B cell (primary cell): ENCODE measurements around the gene E2F6. TPM values are rescaled to one million over a fixed set of nuclear protein-coding genes. Genes with fewer than 3 reads are reported as not detected.

Experiments
- ATAC-seq: fragments of 200-7000 bp; cut with Tn5 transposase; one replicate; pipeline ENCODE4 v1.10.0; 2021; ENCODE audit warnings: low read depth, mild to moderate bottlenecking, moderate number of reproducible peaks, moderate library complexity
- CTCF ChIA-PET: fragments of 350-600 bp; sonication (Branson Sonifier 250); formaldehyde crosslinking; loops from one replicate; lab custom pipeline; 2021; ENCODE audit warnings: antibody characterized with exemption, inconsistent platforms; lab: Charles Lee
- POLR2A ChIA-PET: fragments of 350-600 bp; sonication (Branson Sonifier 250); formaldehyde crosslinking; loops from one replicate; lab custom pipeline; 2021; ENCODE audit warnings: antibody characterized with exemption; lab: Charles Lee
- DNase-seq: peaks from one replicate; pipeline ENCODE4 v3.0.0; 2013
- H2AFZ ChIP-seq: 2 replicates; pipeline ENCODE4 v1.6.1; 2012; ENCODE audit warnings: mild to moderate bottlenecking, low read depth, low read length; ENCODE audit not compliant: insufficient read depth, poor library complexity, severe bottlenecking
- H3K27ac ChIP-seq, 2 donors: 1 replicate in 1 of 2; 2 replicates in 1 of 2; pipeline ENCODE4 v1.5.1; 2012 to 2013; ENCODE audit warnings: low read length in 2 of 2, mild to moderate bottlenecking in 2 of 2, moderate library complexity in 1 of 2
- H3K27me3 ChIP-seq, 4 experiments: fragments of 200-600 bp in 1 of 4; sonication (generic) in 1 of 4; replicated peaks in 1 of 4; 1 replicate in 2 of 4; 2 replicates in 2 of 4; pipeline versions ENCODE4 v1.6.1 to v1.7.0; 2013 to 2016; ENCODE audit warnings: low read length in 3 of 4, mild to moderate bottlenecking in 2 of 4, mixed read lengths in 1 of 4, moderate library complexity in 1 of 4; ENCODE audit not compliant: insufficient read depth in 4 of 4, control insufficient read depth in 3 of 4; ENCODE audit errors: control extremely low read depth in 1 of 4
- H3K36me3 ChIP-seq, 2 experiments: replicated peaks in 1 of 2; 1 replicate in 1 of 2; 2 replicates in 1 of 2; pipeline versions ENCODE4 v1.6.1 to v1.7.1; 2013; ENCODE audit warnings: low read length in 1 of 2; ENCODE audit not compliant: insufficient read depth in 2 of 2, control insufficient read depth in 1 of 2; ENCODE audit errors: control extremely low read depth in 1 of 2, extremely low read depth in 1 of 2
- H3K4me1 ChIP-seq, 2 donors: fragments of 200-600 bp in 1 of 2; sonication (generic) in 1 of 2; 1 replicate in 1 of 2; 2 replicates in 1 of 2; pipeline versions ENCODE4 v1.5.1 to v1.6.1; 2013 to 2017; ENCODE audit warnings: low read length in 2 of 2; ENCODE audit not compliant: control insufficient read depth in 2 of 2, insufficient read depth in 2 of 2
- H3K4me2 ChIP-seq: replicated peaks from 2 replicates; pipeline ENCODE3; 2012; ENCODE audit warnings: mild to moderate bottlenecking, low read depth, low read length; ENCODE audit not compliant: poor library complexity, severe bottlenecking
- H3K4me3 ChIP-seq, 5 experiments: fragments of 200-600 bp in 1 of 5; sonication (generic) in 1 of 5; 1 replicate in 3 of 5; 2 replicates in 2 of 5; pipeline versions ENCODE4 v1.5.1 to v1.7.0; 2011 to 2016; ENCODE audit warnings: low read length in 4 of 5, mild to moderate bottlenecking in 4 of 5, low read depth in 2 of 5, control low read depth in 1 of 5, moderate library complexity in 1 of 5; ENCODE audit not compliant: insufficient read depth in 1 of 5; ENCODE audit errors: control extremely low read depth in 1 of 5, extremely low read depth in 1 of 5
- H3K79me2 ChIP-seq: fragments of 200-600 bp; sonication (generic); one replicate; pipeline ENCODE4 v1.6.0; 2016; ENCODE audit warnings: low read length; ENCODE audit not compliant: control insufficient read depth, insufficient read depth
- H3K9ac ChIP-seq: fragments of 200-600 bp; sonication (generic); 2 replicates; pipeline ENCODE4 v1.6.1; 2017; ENCODE audit warnings: mild to moderate bottlenecking, low read length, moderate library complexity
- H3K9me3 ChIP-seq, 3 donors: one replicate each; pipeline versions ENCODE4 v1.6.1 to v1.7.1; 2013; ENCODE audit warnings: low read length in 2 of 3; ENCODE audit not compliant: control insufficient read depth in 2 of 3, insufficient read depth in 1 of 3; ENCODE audit errors: control extremely low read depth in 1 of 3
- H4K20me1 ChIP-seq: 2 replicates; pipeline ENCODE4 v1.6.0; 2012; ENCODE audit warnings: mild to moderate bottlenecking, low read length; ENCODE audit not compliant: insufficient read depth, control insufficient read depth, poor library complexity, severe bottlenecking
- H3K27ac Mint-ChIP-seq: one replicate; pipeline ENCODE4 v1.8.0; 2021; ENCODE audit warnings: mixed read lengths
- H3K27me3 Mint-ChIP-seq: one replicate; pipeline ENCODE4 v1.8.0; 2021; ENCODE audit warnings: mixed read lengths
- H3K4me1 Mint-ChIP-seq: one replicate; pipeline ENCODE4 v1.8.0; 2021; ENCODE audit warnings: mixed read lengths
- H3K4me3 Mint-ChIP-seq: one replicate; pipeline ENCODE4 v1.8.0; 2021; ENCODE audit warnings: mixed read lengths
- H3K9me3 Mint-ChIP-seq: one replicate; pipeline ENCODE4 v1.8.0; 2022; ENCODE audit warnings: mixed read lengths; ENCODE audit not compliant: insufficient read depth
- EZH2 ChIP-seq: IDR thresholded peaks from 2 replicates; pipeline ENCODE4 v1.6.1; 2012; ENCODE audit warnings: borderline replicate concordance, low read depth, mild to moderate bottlenecking, moderate library complexity, low read length; ENCODE audit not compliant: insufficient read depth, poor library complexity, severe bottlenecking
- WGBS: methylation state at CpG from one replicate; pipeline ENCODE4 v1.1.5; 2013; ENCODE audit warnings: missing lambda C conversion rate; ENCODE audit not compliant: insufficient coverage; 5-methylcytosine and 5-hydroxymethylcytosine counted together
- intact Hi-C: fragments of 100-400 bp; cut with micrococcal nuclease; formaldehyde crosslinking; loops from one replicate; pipeline ENCODE4 v1.10.0; 2022
- polyA plus RNA-seq: library from polyadenylated mRNA; depleted of rRNA; stranded (reverse); fragments of >200 nt; gene quantifications from 2 replicates; pipeline ENCODE4 v1.2.3, GENCODE V29; 2012
- total RNA-seq, 2 donors: library from RNA; stranded (reverse); fragments of 120-200 nt in 1 of 2; gene quantifications; 1 replicate in 1 of 2; 2 replicates in 1 of 2; pipeline versions ENCODE4 v1.2.3 to v1.2.4, GENCODE V29; 2013 to 2022
- TF ChIP-seq, protein P1 (sequence below): fragments of 200-600 bp; IDR thresholded peaks from one replicate; pipeline ENCODE4 v1.8.0; 2022; ENCODE audit warnings: antibody characterized with exemption, mild to moderate bottlenecking

Gene E2F6
- total and polyA plus RNA-seq, 2 donors (not counting 1 experiment from before 2014, with no cell fraction given) = 2.0 to 10.0 TPM

- H3K4me3 ChIP-seq = no peak overlapping the region
- H3K4me2 ChIP-seq = no peak overlapping the region
- ChIA-PET CTCF (interaction anchor here (0.9 to 2.5 kb wide), 9 partner anchors 10 to 317 kb away, joined by 3 to 59 read pairs (median 7); partner anchors contain the start of gene E2F6), POLR2A (interaction anchor here (0.7 kb wide), 1 partner anchor 314 kb away, joined by 4 read pairs; a partner anchor contains a TSS)
- DNase-seq = peak; percentile 74
- no peaks in the 10 kb centered on the region for H3K4me1 Mint-ChIP-seq
- no peaks in the 10 kb centered on the region for H3K27me3 Mint-ChIP-seq
- H3K9me3 Mint-ChIP-seq = peaks cover 3% of the 10 kb centered on the region
- H2AFZ ChIP-seq = no peak overlapping the region
- no peaks in the 10 kb centered on the region for H3K4me1 ChIP-seq
- ATAC-seq = peak; percentile 51
- WGBS = 92% methylated on average over 10 of the region's 14 CpGs
- H3K79me2 ChIP-seq = no peaks in the 10 kb centered on the region
- intact Hi-C loops = loop anchor here (1.0 to 2.0 kb wide), 2 partner anchors 212 to 614 kb away; no protein-coding TSS in a partner anchor
- H3K27ac ChIP-seq = no peak overlapping the region
- H3K36me3 ChIP-seq = peaks cover 0 to 17% of the 10 kb centered on the region in 2 experiments
- H3K9me3 ChIP-seq = peaks cover 0 to 8% (median under 1%) of the 10 kb centered on the region in 3 donors
- H3K4me3 Mint-ChIP-seq = no peak overlapping the region
- TF ChIP-seq, protein P1, sequence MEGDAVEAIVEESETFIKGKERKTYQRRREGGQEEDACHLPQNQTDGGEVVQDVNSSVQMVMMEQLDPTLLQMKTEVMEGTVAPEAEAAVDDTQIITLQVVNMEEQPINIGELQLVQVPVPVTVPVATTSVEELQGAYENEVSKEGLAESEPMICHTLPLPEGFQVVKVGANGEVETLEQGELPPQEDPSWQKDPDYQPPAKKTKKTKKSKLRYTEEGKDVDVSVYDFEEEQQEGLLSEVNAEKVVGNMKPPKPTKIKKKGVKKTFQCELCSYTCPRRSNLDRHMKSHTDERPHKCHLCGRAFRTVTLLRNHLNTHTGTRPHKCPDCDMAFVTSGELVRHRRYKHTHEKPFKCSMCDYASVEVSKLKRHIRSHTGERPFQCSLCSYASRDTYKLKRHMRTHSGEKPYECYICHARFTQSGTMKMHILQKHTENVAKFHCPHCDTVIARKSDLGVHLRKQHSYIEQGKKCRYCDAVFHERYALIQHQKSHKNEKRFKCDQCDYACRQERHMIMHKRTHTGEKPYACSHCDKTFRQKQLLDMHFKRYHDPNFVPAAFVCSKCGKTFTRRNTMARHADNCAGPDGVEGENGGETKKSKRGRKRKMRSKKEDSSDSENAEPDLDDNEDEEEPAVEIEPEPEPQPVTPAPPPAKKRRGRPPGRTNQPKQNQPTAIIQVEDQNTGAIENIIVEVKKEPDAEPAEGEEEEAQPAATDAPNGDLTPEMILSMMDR = peak; percentile 89
- no peak for TF ChIP-seq EZH2
- H3K9ac ChIP-seq = no peak overlapping the region
- no peaks in the 10 kb centered on the region for H4K20me1 ChIP-seq
- H3K27me3 ChIP-seq = no peaks in the 10 kb centered on the region
- no peak overlapping the region for H3K27ac Mint-ChIP-seq
Observed at GRCh38 chr2:11446733-11447248, 19.2 kb downstream of the E2F6 start.

- Mint-ChIP-seq H3K9me3 (peaks cover 3% of the 10 kb centered on the region), H3K27ac (no peak overlapping the region), H3K4me3 (no peak overlapping the region), H3K4me1 (no peaks in the 10 kb centered on the region), H3K27me3 (no peaks in the 10 kb centered on the region)
- no peaks in the 10 kb centered on the region for H3K79me2 ChIP-seq
- no peak overlapping the region for H3K4me2 ChIP-seq
- H3K9ac ChIP-seq = no peak overlapping the region
- no peaks in the 10 kb centered on the region for H3K27me3 ChIP-seq
- H3K27ac ChIP-seq = no peak overlapping the region
- H3K4me3 ChIP-seq = no peak overlapping the region
- H4K20me1 ChIP-seq = no peaks in the 10 kb centered on the region
- intact Hi-C loops = no loop called here
- no peaks in the 10 kb centered on the region for H3K4me1 ChIP-seq
- DNase-seq = no peak
- ChIA-PET CTCF (interaction anchor here (0.7 to 1.8 kb wide), 4 partner anchors 9 to 312 kb away, joined by 3 to 4 read pairs (median 4); a partner anchor contains a TSS), POLR2A (no interaction called here)
- H3K36me3 ChIP-seq = peaks cover 0 to 15% of the 10 kb centered on the region in 2 experiments
- no peak overlapping the region for H2AFZ ChIP-seq
- no peak for ATAC-seq
- TF ChIP-seq, protein P1 = no peak
- no peak for TF ChIP-seq EZH2
- H3K9me3 ChIP-seq = peaks cover 0 to 8% (median 3%) of the 10 kb centered on the region in 3 donors
- WGBS = 95% methylated on average over 3 of the region's 4 CpGs
Observed at GRCh38 chr2:11444737-11445136, 21.2 kb downstream of the E2F6 start.
